ENCODE results near the gene DDX53. TPM values are rescaled to one million over a fixed set of nuclear protein-coding genes. Genes with fewer than 3 reads are reported as not detected.

DDX53 gene
- total RNA-seq = not detected

DNA sequence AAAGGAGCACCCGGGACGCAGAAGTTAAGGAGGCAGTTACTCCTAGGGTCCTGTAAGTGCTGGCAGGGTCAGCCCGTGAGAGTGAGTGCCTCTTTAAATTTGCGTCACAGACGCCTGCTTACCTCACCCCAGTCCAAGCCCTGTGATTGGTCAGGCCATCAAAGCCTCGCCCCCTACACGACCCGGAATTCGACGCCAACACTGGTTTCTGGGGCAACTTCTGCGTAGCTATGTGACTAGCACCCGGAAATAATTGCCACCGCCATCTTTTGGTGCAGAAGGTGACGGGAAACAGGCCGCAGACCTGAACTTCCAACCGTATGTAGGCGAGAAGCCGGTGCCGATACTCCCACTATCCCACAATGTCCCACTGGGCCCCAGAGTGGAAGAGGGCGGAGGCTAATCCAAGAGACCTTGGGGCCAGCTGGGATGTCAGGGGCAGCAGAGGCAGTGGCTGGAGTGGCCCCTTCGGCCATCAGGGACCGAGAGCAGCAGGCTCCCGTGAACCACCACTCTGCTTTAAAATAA is at the start of gene DDX53:
Gene DDX53 (plus strand): TSS at position 265 of the 528 bp plus-strand sequence. CDS start 98 bp downstream, at position 363.
- WGBS, 2 donors (ENCODE audit: low coverage in 1 of 2) = 83% methylated on average over 23 of the region's 23 CpGs; no CpG with 5 or more reads in 1 of the 2 donors

GRCh38 chrX:22950269-22951266 is 49.2 kb upstream of the DDX53 start:
- WGBS, 2 donors (ENCODE audit: low coverage in 1 of 2) = 40 to 65% methylated on average over 2 to 5 of the region's 5 CpGs
- no peaks in the 10 kb centered on the region for H3K36me3 ChIP-seq
- intact Hi-C loops (cut with DNase I; ENCODE audit: low total_unique reads) = no loop called here
- in situ Hi-C loops (cut with MboI; ENCODE audit: low pct_ligation_motif_present in 1 of 4, low pct_unique_long_range_greater_than_20kb in 1 of 4, low sequenced_read_pairs in 3 of 4) = no loop called here
- no peaks in the 10 kb centered on the region for H3K4me1 ChIP-seq
- no peak overlapping the region for H3K27ac ChIP-seq
- no peak for DNase-seq
- TF ChIP-seq EP300 (IDR thresholded peaks at IDR 0.05; ENCODE audit: low read depth) (no peak), POLR2AphosphoS5 (IDR thresholded peaks at IDR 0.05) (no peak), POLR2A (IDR thresholded peaks at IDR 0.05) (no peak)
- TF ChIP-seq, protein P1, sequence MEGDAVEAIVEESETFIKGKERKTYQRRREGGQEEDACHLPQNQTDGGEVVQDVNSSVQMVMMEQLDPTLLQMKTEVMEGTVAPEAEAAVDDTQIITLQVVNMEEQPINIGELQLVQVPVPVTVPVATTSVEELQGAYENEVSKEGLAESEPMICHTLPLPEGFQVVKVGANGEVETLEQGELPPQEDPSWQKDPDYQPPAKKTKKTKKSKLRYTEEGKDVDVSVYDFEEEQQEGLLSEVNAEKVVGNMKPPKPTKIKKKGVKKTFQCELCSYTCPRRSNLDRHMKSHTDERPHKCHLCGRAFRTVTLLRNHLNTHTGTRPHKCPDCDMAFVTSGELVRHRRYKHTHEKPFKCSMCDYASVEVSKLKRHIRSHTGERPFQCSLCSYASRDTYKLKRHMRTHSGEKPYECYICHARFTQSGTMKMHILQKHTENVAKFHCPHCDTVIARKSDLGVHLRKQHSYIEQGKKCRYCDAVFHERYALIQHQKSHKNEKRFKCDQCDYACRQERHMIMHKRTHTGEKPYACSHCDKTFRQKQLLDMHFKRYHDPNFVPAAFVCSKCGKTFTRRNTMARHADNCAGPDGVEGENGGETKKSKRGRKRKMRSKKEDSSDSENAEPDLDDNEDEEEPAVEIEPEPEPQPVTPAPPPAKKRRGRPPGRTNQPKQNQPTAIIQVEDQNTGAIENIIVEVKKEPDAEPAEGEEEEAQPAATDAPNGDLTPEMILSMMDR (IDR thresholded peaks at IDR 0.05) = no peak
- no peaks in the 10 kb centered on the region for H3K27me3 ChIP-seq
- H3K4me3 ChIP-seq = no peak overlapping the region
- no peaks in the 10 kb centered on the region for H3K9me3 ChIP-seq

More for the DNA sequence above, at the start of gene DDX53:
- no peaks in the 10 kb centered on the region for H3K4me1 ChIP-seq
- TF ChIP-seq POLR2A (IDR thresholded peaks at IDR 0.05) = no peak
- no peak for TF ChIP-seq EP300 (IDR thresholded peaks at IDR 0.05; ENCODE audit: low read depth)
- TF ChIP-seq POLR2AphosphoS5 (IDR thresholded peaks at IDR 0.05) = no peak
- TF ChIP-seq, protein P1 (IDR thresholded peaks at IDR 0.05) = no peak
- in situ Hi-C loops (cut with MboI; ENCODE audit: low pct_ligation_motif_present in 1 of 4, low pct_unique_long_range_greater_than_20kb in 1 of 4, low sequenced_read_pairs in 3 of 4) (no loop called here), intact Hi-C loops (cut with DNase I; ENCODE audit: low total_unique reads) (no loop called here)
- no peaks in the 10 kb centered on the region for H3K36me3 ChIP-seq
- no peak for DNase-seq
- no peak within 1 kb of the TSS for H3K27ac ChIP-seq
- H3K27me3 ChIP-seq = no peaks in the 10 kb centered on the region
- no peak within 1 kb of the TSS for H3K4me3 ChIP-seq
- H3K9me3 ChIP-seq = no peaks in the 10 kb centered on the region

GRCh38 chrX:22952010-22952409 is 47.8 kb upstream of the DDX53 start:
- intact Hi-C loops (cut with DNase I; ENCODE audit: low total_unique reads) (no loop called here), in situ Hi-C loops (cut with MboI; ENCODE audit: low pct_ligation_motif_present in 1 of 4, low pct_unique_long_range_greater_than_20kb in 1 of 4, low sequenced_read_pairs in 3 of 4) (no loop called here)
- Histone ChIP-seq H3K27ac (no peak overlapping the region), H3K9me3 (no peaks in the 10 kb centered on the region), H3K27me3 (no peaks in the 10 kb centered on the region), H3K4me1 (no peaks in the 10 kb centered on the region), H3K36me3 (no peaks in the 10 kb centered on the region), H3K4me3 (no peak overlapping the region)
- DNase-seq = no peak
- 66 to 100% methylated on average over 2 to 6 of the region's 6 CpGs for WGBS, 2 donors (ENCODE audit: low coverage in 1 of 2)
- TF ChIP-seq EP300 (IDR thresholded peaks at IDR 0.05; ENCODE audit: low read depth) (no peak), POLR2AphosphoS5 (IDR thresholded peaks at IDR 0.05) (no peak), POLR2A (IDR thresholded peaks at IDR 0.05) (no peak)
- TF ChIP-seq, protein P1 (IDR thresholded peaks at IDR 0.05) = no peak

DNA sequence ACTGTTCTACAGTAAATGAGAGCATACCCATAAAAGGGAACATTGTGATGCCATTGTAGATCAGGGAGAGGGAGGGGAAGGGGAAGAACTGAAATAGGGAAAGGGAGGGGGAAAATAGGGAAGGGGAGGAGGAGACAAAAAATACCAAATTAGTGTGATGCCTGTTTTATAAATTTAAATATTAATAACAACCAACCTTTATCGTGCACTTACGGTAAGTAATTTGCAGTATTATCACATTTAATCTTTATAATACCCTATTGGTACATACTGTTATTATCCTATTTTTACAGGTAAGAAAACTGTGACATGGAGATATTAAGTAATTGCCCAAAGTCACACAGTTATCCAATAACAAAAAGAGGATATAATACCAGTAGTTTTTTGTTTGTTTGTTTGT is 41.5 kb upstream of the DDX53 start:
- Histone ChIP-seq H3K36me3 (no peaks in the 10 kb centered on the region), H3K4me1 (no peaks in the 10 kb centered on the region), H3K9me3 (no peaks in the 10 kb centered on the region), H3K27me3 (no peaks in the 10 kb centered on the region), H3K4me3 (no peak overlapping the region), H3K27ac (no peak overlapping the region)
- TF ChIP-seq POLR2A (IDR thresholded peaks at IDR 0.05) (no peak), EP300 (IDR thresholded peaks at IDR 0.05; ENCODE audit: low read depth) (no peak), POLR2AphosphoS5 (IDR thresholded peaks at IDR 0.05) (no peak)
- TF ChIP-seq, protein P1 (IDR thresholded peaks at IDR 0.05) = no peak
- DNase-seq = no peak
- in situ Hi-C loops (cut with MboI; ENCODE audit: low pct_ligation_motif_present in 1 of 4, low pct_unique_long_range_greater_than_20kb in 1 of 4, low sequenced_read_pairs in 3 of 4) (no loop called here), intact Hi-C loops (cut with DNase I; ENCODE audit: low total_unique reads) (no loop called here)
- 91% methylated on average over 2 of the region's 2 CpGs; no CpG with 5 or more reads in 1 of the 2 donors for WGBS, 2 donors (ENCODE audit: low coverage in 1 of 2)

Measured in transverse colon (tissue), 4 donors.